Astrocyte of the cerebellum (primary cell): Measurements from ENCODE around the gene ST3GAL5.

Experiments used
- DNase-seq: peaks from one replicate; pipeline ENCODE4 v3.0.0-alpha.2; 2011; ENCODE audit warnings: low read depth
- H3K4me3 ChIP-seq: 2 replicates; pipeline ENCODE4 v1.5.1; 2011; ENCODE audit warnings: mild to moderate bottlenecking, low read depth, low read length, moderate library complexity
- CTCF ChIP-seq: IDR thresholded peaks from 2 replicates; pipeline ENCODE4 v1.5.1; 2012; ENCODE audit warnings: low read length, low read depth, moderate library complexity, mild to moderate bottlenecking; ENCODE audit errors: missing control alignments
- in situ Hi-C: cut with HindIII; loops from 2 replicates; pipeline ENCODE4 v1.10.0; 2017; ENCODE audit warnings: low sequenced_read_pairs

ST3GAL5 gene

GRCh38 chr2:85864654-85865053 is 24.1 kb downstream of the ST3GAL5 start:
- in situ Hi-C loops = no loop called here
- no peak for TF ChIP-seq CTCF
- H3K4me3 ChIP-seq = no peak overlapping the region
- DNase-seq = no peak

GRCh38 chr2:85862426-85862825 is 26.4 kb downstream of the ST3GAL5 start:
- H3K4me3 ChIP-seq = no peak overlapping the region
- TF ChIP-seq CTCF = no peak
- in situ Hi-C loops = no loop called here
- DNase-seq = peak; percentile 53

GRCh38 chr2:85861650-85862049 is 27.1 kb downstream of the ST3GAL5 start:
- H3K4me3 ChIP-seq = no peak overlapping the region
- no peak for DNase-seq
- no peak for TF ChIP-seq CTCF
- in situ Hi-C loops = no loop called here

- H3K4me3 ChIP-seq = no peak overlapping the region
- TF ChIP-seq CTCF = no peak
These were observed 27.6 kb downstream of the ST3GAL5 start for GRCh38 chr2:85861180-85861579.

GRCh38 chr2:85858841-85859240 is 29.9 kb downstream of the ST3GAL5 start:
- H3K4me3 ChIP-seq = no peak overlapping the region
- in situ Hi-C loops = no loop called here
- DNase-seq = no peak
- no peak for TF ChIP-seq CTCF

More at GRCh38 chr2:85861180-85861579, 27.6 kb downstream of the ST3GAL5 start:
- in situ Hi-C loops = no loop called here
- no peak for DNase-seq

DNA sequence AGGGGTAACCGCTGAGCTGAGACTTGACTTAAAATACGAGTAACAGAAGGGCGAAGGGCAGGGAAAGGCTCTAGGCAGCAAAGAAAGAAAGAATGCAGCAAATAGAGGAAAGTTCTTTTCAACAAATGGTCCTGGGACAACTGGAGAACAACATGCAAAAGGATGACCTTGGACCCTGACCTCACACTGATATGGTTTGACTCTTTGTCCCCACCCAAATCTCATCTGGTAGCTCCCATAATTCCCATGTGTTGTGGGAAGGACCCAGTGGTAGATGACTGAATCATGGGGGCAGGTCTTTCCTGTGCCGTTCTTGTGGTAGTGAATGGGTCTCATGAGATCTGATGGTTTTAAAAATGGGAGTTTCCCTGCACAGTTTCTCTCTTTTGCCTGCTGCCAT is 33.9 kb downstream of the ST3GAL5 start:
- in situ Hi-C loops = no loop called here
- TF ChIP-seq CTCF = no peak

DNA sequence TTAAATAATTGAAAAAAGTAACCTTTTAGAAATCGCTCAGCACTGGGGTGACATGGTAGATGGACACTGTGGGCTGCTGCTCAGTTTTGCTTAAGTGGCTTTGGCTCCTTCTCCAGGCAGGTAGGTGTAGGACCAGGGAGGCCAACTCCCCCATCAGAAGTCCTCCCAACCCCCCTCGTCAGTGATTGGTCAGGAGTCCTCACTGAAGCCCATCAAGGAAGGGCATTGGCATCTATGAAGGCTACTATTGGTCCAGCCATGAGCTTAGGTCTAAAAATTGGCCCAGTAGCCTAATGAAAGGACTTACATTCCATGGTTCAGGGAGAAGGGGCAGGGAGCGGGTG is 34.7 kb downstream of the ST3GAL5 start:
- DNase-seq = no peak
- in situ Hi-C loops = no loop called here

More for the DNA sequence above, 33.9 kb downstream of the ST3GAL5 start:
- no peak for DNase-seq
- no peak overlapping the region for H3K4me3 ChIP-seq

More for the DNA sequence above, 34.7 kb downstream of the ST3GAL5 start:
- no peak for TF ChIP-seq CTCF
- H3K4me3 ChIP-seq = no peak overlapping the region
